GM18519 (cell line): ENCODE measurements around the gene CATSPER1.
"Not testable (repeated sequence)": the region's sequence is repeated elsewhere in the genome, so short reads cannot be mapped to it uniquely, and the experiment has no call there.

Source experiments
- ATAC-seq: cut with Tn5 transposase; IDR thresholded peaks from one replicate; pipeline ENCODE4 v1.9.1; 2021; ENCODE audit warnings: mild to moderate bottlenecking, moderate library complexity; ENCODE audit not compliant: unreplicated experiment, low FRiP score

Gene CATSPER1

DNA sequence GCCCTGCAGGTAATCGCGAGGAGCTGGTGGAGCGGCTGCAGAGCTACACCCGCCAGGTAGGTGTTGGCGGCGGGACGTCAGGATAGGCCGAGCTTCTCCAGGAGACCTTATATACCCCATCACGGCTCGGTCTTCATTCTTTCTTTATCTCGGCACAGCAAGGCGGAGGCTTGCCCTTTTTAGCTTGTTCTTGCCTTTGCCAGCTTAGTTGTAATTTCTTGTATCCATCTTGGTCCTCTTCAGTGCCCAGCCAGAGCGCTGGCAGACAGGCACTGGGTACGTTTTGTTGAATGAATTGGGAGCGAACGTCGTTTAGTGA lies 26.3 kb upstream of the CATSPER1 start:
- ATAC-seq = no peak

DNA sequence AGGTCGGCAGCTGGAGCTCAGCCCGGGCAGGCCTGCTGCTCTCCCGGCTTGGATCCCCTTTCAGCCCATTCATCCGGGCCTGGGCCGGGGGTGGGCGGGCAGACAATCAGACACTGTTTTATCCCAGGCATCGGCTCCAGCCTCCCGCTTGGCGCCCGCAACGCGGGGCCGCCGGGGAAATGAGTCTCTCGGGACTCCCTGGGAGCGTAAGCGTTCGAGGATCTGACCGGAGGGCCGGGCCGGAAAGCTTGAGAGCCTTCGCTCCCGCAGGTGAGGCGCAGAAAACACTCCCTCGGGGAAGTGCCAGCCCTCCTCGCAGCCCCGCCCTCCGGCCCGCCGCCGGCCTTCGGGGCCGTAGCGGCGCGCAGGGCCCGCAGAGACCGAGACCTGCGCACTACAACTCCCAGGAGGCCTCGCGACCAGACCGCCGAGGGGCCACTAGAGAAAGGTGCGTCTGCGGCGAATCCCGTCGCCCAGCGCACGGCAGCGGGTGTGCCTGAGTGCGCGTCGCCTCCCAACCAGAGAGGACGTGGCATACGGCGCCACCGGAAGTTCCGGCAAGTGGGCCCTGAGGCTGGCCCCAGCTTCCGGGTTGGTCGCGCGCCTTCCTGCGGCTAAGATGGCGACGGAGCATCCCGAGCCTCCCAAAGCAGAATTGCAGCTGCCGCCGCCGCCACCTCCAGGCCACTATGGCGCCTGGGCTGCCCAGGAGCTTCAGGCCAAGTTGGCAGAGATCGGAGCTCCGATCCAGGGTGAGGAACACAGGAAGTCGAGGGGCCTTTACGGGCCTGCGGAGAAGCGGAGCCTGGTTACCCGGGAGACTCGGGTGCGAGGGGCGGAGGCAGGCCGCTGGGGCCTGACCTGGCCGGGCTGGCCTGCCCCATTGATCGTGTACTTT lies 25.7 kb upstream of the CATSPER1 start, which contains the start of gene SF3B2:
Gene SF3B2, plus strand, starts transcription at position 599 of the 898 bp plus-strand sequence. Its CDS starts 21 bp downstream, at position 620.
- peak; percentile 91 for ATAC-seq

DNA sequence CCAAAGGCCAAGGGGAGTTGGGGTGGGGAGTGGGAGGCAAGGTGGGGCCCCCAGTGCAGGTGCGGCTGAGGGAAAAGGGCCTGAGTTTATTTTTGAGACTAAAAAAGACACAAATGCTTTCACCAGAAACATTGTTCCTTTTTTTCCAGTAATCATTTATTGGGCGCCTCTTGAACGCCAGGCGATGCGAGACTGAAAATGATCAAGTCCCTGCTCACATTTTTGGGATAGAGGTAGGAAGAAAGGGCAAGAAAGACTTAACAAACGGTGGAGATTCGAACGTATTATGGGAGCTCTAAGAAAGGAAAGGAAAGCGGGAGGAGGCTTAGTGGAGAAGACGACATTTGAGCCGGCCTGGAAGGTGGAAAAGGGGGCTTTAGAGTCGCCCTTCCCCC lies 25.1 kb upstream of the CATSPER1 start:
- no peak for ATAC-seq

DNA sequence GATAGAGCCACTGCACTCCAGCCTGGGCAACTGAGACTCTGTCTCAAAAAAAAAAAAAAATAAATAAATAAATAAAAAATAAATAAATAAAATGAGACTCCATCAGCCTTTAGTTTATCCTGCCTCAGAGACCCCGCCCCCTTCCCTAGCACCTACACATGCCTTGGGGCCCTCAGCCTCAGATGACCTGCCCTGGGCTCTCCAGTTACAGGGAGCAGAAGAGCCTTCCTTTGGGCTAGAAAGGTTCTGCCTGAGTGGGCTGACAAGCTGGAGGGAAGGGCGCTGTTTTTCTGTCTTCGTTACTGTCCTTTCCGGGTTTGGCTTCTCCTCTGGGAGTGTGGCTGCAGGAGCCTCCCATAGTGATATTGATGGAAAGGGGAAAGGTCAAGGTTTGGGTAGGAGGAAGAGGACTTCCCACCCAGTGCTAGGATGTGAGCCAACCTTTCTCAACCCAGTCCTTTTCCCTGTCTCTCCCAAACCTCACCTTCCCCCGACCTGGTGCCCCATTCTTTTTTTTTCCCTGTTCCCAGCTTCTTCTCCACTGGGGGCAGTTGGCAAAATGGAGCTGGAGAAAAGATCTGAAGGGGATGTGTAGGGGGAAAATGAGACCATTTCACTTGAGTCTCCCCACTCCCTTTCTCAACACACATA lies 24.4 kb upstream of the CATSPER1 start:
- ATAC-seq = no peak

DNA sequence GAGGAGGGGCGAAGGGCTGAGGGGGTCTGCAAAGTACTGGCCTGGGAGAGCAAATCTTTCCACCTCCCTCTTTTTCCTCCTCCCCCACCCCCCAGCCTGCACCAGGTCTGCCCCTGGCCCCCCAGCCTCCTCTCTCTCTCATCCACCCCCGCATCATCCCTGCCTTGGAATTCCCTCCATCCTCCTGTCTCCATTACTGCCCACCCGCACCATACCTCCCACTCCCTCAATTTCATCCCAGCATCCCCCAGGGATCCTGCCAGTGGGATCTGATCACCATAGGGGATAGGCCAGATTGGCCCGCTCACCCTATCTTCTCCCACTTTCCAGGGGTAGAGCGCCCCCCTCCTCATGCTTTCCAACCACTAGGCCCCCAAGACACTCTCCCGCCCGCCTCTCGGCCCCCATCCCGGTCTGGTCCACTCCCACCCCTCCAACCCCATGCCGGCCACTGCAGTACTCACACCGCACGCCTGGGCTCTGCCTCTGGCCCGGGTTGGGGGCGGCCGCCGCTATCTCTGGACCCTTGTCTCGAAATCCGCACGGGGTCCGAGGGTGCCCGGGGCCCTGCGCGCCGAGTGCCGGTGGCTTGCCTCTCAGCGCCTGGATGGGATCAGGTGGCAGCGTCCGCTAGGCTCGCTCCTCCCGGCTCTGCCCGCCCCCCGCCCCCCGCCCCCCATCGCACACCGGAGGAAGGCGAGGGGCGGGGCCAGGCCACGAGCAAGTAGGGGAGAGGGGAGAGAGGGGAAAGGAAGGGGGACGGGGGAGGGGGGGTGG lies 22.5 kb upstream of the CATSPER1 start, which contains the start of gene GAL3ST3:
Gene GAL3ST3, minus strand, starts transcription at position 615 of the 777 bp plus-strand sequence. CDS start 3,746 bp downstream, outside the sequence.
- no peak for ATAC-seq

DNA sequence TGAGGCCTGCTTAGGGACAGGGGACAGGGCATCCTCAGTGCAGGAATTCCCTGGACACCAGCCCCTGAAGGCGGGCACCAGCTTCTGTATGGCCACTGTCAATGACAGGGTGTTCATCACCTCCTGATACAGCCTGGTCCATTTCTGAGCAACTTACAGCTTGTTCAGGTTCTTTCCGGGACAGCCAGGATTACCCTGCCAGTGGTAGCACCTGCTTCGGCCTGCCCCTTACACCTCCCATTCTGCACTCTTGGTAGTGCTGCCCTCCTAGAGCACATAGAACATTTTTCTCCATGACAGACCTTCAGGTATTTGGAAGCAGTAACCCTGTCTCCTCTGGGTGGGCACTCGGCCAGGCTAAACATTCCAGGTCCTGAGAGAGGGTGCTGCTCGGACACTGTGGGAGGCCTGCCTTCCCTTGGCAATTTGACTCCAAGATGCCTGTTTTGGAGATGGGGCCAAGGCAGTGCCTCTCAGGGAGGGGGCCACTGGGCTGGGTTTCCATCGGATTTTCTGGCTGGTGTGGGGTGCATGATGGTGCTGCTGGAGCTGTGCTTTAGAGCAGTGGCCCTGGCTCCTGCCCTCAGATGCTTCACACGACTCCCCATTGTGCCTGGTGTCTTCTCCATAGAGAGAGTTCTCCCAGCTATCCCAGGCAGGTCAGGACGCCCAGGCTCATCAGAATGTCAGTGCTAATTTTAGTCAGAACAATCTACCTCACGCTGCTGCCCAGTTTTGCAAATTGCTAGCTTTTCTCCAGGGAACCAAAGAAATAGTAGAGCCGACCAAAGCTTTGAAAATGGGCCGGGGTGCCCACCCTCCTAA lies 21.5 kb upstream of the CATSPER1 start:
- ATAC-seq = no peak

DNA sequence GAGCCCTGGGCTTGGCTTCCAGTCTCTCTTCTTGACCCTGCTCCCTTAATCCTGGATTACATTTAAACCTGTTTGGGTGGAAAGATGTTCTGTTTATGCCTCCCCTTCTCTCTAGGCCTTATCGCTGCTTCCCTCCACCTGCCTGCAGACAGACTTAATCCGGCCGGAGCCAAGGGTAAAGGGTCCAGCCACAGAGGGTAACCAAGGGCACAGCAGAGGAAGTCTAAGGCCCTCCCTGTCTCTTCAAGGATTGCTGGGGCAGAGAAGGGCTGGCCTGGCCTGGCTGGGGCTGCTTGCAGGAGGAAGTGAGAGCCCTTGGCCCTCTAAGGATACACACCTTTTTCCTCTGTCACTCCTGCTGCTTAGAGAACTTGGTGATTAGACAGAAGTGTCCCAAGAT lies 20.6 kb upstream of the CATSPER1 start:
- no peak for ATAC-seq

DNA sequence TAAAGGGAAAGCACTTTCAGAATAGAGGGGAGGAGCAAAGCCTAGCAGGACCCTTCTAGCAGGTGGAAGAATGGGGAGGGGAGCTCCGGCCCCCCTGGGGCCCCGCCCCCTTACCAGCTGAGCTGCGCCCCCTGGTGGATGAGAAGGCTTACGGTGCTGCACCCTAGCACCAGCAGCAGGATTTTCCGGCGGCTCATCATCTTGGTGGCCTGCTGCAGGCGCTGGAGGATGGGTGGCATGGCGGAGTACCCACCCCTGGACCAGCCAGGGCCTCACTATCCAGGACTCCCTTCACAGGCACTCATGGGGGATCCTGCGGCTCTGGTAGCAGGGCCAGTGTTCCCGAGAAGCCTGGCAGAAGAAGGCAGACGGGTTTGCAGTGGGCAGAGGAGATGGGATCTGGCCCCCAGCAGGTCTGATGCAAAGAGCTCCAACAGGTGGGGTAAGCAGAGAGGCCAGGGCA lies 18.9 kb upstream of the CATSPER1 start:
- ATAC-seq = no peak

DNA sequence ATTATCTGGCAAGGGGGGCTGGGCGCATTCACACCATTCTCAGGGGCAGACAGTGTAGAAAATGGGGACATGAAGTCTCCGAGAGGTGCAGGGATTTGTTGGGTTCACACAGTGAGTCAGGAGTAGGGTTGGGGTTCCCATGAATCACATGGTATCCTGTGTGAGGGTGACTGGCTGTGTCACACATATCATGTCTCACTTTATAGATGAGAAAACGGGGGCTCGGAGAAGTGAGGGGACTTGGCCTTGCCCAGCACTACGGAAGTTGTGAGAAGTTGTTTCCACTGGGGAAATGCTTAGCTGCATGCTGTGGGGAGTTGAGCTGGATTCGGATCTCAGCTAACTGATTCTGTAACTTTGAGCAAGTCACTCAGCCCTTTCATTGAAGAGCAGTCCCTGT lies 18.5 kb upstream of the CATSPER1 start:
- no peak for ATAC-seq

DNA sequence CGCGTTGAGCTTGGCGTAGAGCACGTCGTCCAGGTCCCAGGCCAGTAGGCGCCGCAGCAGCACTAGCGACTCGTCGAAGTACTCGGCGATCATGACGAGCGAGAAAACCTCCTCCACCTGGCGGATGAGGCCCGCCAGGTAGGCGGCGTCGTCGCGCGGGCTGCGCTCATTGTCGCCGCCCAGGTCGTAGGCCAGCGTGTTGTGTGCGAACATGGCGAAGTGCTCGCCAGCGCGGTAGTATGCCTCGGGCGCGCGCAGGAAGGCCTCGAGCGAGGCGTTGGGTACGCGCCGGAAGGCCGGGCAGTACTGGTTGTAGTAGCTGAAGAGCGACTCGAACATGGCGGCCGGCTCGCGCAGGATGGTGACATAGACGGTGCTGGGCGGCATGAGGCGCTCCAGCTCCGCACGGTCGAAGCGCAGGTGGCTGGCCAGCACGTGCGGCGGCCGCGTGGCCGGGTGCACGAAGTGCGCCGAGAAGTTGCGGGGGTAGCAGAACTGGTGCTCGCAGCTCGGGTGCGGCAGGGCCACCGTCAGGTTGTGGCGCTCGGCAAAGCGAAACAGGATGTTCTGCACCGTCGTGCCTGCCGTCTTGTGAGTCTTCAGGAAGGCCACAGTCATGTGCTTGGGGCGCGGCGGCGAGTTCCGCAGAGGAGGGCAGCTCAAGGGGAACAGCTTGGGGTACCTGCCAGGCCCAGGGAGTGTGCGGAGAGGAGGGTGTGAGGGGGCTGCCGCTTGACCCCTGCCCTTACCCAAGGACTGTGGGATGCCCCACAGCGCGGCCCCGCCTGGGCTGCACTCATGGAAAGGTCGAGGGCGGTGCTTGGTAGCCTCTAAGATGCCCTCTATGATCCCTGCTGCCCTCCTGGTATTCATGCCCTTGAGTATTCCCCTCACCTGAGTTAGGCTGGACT lies 17.0 kb upstream of the CATSPER1 start:
- no peak for ATAC-seq

DNA sequence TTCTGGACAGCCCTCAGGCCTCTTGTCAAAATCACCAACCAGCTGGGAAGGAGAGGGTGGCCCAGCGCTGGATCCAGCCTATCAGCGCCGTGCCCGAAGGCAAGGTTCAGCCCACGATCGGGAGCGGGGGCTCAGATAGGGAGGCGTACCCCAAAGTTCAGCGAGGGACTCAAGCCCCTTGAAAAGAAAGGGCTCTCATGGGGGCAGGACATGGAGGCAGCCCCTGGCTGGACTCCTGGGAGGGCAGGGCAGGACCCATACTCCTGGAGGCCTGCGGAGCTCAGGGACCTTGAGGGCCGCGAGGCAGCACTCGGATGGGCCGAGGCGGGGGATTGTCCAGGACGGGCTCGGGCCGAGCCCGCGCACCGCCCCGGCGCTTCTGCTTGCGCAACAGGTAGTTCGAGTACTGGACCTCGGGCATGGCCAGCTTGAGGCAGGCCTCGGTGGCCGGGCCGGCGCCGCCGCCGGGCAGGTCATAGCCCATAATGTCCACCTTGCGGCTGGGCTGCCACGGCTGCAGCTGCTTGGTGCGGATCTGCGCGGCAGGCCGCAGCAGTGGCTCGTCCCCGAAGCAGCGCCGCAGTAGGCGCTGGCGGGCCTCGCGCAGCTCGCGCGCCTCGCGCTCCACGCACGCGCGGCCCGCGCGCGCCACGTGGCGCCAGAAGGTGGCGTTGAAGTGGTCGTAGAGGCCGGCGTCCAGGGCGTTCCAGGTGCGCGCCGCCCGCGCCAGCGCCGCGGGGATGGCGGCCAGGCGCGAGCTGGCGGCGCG lies 16.1 kb upstream of the CATSPER1 start:
- ATAC-seq = no peak

DNA sequence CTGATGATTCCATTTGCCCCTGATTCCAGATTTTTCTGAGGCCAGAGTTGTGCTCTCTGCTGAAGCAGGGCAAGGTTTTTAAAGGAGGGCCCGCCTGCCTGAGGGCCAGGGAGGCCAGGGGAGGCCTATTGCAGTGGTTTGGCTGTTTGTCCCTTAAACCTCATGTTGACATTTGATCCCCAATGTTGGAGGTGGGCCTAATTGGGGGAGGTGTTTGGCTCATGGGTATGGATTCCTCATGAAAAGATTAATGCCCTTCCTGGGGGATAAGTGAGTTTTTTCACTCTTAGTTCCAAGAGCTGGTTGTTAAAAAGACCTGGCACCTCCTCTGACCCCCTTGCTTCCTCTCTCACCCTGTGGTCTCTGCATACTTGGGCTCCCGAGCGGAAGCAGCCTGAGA lies 13.5 kb upstream of the CATSPER1 start:
- ATAC-seq = no peak

DNA sequence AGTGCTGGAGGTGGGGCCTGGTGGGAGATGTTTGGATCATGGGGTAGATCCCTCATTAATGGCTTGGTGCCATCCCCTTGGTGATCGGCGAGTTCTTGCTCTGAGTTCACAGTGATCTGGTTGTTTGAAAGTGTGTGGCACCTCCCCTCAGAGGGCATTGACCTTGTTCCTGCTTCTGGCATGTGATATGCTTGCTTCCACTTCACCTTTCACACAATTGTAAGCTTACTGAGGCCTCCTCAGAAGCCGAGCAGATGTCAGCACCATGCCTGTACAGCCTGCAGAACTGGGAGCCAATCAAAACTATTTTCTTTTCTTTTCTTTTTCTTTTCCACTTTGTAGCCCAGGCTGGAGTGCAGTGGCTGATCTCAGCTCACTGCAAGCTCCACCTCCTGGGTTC lies 11.0 kb upstream of the CATSPER1 start:
- no peak for ATAC-seq

DNA sequence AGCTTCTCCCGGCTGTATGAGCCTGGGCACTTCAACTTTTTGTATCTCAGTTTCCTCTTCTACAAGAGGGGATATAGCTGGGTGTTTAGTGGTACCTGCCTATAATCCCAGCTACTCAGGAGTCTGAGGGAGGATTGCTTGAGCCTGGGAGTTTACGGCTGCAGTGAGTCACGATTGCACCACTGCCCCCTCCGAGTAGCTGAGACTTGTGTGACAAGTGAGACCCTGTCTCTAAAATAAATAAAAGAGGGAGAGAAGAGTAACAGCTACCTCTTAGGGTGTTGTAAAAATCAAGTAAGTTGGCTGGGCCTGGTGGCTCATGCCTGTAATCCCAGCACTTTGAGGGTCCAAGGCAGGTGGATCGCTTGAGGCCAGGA lies 10.0 kb upstream of the CATSPER1 start:
- no peak for ATAC-seq

DNA sequence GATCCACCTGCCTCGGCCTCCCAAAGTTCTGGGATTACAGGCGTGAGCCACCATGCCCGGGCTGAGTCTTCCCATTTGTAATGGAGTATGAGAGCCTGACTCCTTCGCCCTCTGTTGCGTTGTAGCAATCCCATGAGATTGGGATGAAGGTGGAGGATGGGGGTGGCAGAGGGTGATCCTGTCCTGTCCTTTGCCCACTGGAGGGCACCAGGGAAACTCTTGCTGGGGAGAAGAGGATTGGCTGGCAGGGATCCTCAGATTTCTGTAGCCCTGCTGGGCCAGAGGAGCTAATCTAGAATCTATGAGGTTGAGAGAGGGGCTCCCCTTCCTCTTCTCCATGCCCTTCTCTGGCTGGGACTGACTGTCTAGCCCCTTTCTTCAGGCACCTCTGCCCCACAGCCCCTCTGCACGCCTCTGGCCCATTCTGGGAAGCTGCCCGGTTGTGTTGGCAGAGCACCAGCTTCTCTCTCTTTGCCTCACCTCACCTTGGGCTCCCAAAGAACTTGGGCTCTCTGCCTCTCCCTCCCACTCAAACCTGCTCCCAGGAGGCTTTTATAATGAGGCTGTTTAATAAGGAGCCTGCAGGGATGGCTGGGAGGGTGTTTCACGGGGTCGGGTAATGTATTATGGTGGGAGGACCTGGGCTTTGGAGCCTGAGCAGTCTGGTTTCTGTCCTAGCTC lies 9.5 kb upstream of the CATSPER1 start:
- ATAC-seq = no peak

DNA sequence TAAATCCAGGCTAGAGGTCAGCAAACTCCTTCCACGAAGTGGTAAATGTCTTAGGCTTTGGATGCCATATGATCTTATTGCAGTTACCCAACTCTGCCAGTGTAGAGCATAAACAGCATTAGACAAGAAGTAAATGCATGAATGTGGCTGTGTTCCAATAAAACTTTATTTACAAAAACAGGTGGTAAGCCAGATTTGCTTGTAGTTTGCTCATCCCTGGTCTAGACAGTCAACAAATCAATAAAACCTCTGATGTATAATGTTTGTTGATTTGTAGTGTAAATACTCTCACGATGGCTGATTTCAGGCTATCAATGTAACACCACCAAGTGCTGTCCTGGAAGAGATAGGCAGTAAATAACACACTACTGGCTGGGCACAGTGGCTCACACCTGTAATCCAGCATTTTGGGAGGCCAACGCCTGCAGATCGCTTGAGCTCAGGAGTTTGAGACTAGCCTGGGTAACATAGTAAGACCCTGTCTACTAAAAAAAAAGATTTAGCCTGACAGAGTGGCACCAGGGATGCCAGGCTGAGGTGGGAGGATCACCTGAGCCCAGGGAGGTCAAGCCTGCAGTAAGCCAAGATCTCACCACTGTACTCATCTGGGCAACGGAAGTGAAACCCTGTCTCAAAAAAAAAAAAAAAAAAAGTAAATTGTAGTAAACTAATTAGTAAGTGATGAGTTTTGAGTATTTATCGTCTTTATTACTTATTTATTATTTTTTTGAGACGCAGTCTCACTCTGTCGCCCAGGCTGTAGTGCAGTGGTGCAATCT lies 6.9 kb upstream of the CATSPER1 start:
- no peak for ATAC-seq

DNA sequence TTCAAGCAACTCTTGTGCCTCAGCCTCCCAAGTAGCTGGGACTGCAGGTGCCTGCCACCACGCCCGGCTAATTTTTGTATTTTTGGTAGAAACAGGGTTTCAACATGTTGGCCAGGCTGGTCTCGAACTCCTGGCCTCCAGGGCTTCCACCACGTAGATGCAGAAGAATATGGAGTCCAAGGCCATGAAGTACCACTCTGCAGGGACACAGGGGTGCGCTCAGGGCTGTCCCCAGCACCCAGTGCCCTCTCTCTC lies 3.2 kb downstream of the CATSPER1 start:
- not testable (repeated sequence) for ATAC-seq
